ENCODE measurements around the gene RANBP17.

Gene RANBP17

GRCh38 chr5:171323806-171324632, 462.2 kb downstream of the RANBP17 start:
- H4K20me1 ChIP-seq (ENCODE audit: insufficient read depth, low read length), result no peaks in the 10 kb centered on the region
- peaks cover 59% of the 10 kb centered on the region for H3K27me3 ChIP-seq (ENCODE audit: low read depth, low read length)

DNA sequence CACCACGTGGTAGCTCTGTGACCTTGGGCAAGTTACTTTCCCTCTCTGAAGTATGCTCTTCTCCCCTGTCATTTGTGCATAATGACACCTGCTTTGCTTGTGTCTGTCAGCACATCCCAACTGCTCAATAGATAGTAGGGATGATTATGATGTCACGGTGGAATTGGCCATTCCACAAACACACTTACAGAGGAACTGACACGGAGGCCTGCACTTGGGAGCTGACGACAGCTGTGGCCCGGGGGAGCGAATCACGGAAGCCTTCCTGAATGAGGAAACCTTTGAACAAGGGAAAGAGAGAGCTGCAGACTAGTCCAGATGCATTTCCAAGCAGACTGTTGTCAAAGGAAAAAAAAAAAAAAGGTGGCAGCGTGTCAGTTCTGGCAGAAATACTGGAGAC, 468.2 kb downstream of the RANBP17 start:
- H3K79me2 ChIP-seq (ENCODE audit: low read length), result no peaks in the 10 kb centered on the region
- no peaks in the 10 kb centered on the region for H3K36me3 ChIP-seq (replicated peaks; ENCODE audit: low read depth, low read length)
- TF ChIP-seq CTCF (IDR thresholded peaks at IDR 0.05; ENCODE audit: low read depth, low read length) (no peak), EZH2phosphoT487 (IDR thresholded peaks at IDR 0.05; ENCODE audit: low read depth) (no peak)
- no peaks in the 10 kb centered on the region for H3K4me1 ChIP-seq (ENCODE audit: low read length)
- H3K4me2 ChIP-seq (ENCODE audit: low read length), result no peak overlapping the region
- no peak overlapping the region for H3K4me3 ChIP-seq (ENCODE audit: low read length)
- H3K27ac ChIP-seq (ENCODE audit: low read length), result no peak overlapping the region
- no peaks in the 10 kb centered on the region for H3K9me3 ChIP-seq (ENCODE audit: insufficient read depth, low read length)
- H3K9ac ChIP-seq (ENCODE audit: low read length), result no peak overlapping the region
- no peaks in the 10 kb centered on the region for H4K20me1 ChIP-seq (ENCODE audit: insufficient read depth, low read length)
- H3K27me3 ChIP-seq (ENCODE audit: low read depth, low read length), result peaks cover 15% of the 10 kb centered on the region; the same call in 1 of the 2 replicates
- no peak overlapping the region for H2AFZ ChIP-seq (ENCODE audit: low read depth, low read length)

More at GRCh38 chr5:171323806-171324632, 462.2 kb downstream of the RANBP17 start:
- TF ChIP-seq CTCF (IDR thresholded peaks at IDR 0.05; ENCODE audit: low read depth, low read length), result no peak
- no peak for TF ChIP-seq EZH2phosphoT487 (IDR thresholded peaks at IDR 0.05; ENCODE audit: low read depth)
- Histone ChIP-seq H3K4me3 (ENCODE audit: low read length) (no peak overlapping the region), H3K79me2 (ENCODE audit: low read length) (no peaks in the 10 kb centered on the region), H2AFZ (ENCODE audit: low read depth, low read length) (no peak overlapping the region), H3K9me3 (ENCODE audit: insufficient read depth, low read length) (no peaks in the 10 kb centered on the region), H3K36me3 (replicated peaks; ENCODE audit: low read depth, low read length) (no peaks in the 10 kb centered on the region), H3K4me1 (ENCODE audit: low read length) (peaks cover 8% of the 10 kb centered on the region; the same call in 1 of the 2 replicates), H3K27ac (ENCODE audit: low read length) (no peak overlapping the region), H3K9ac (ENCODE audit: low read length) (no peak overlapping the region), H3K4me2 (ENCODE audit: low read length) (no peak overlapping the region)

DNA sequence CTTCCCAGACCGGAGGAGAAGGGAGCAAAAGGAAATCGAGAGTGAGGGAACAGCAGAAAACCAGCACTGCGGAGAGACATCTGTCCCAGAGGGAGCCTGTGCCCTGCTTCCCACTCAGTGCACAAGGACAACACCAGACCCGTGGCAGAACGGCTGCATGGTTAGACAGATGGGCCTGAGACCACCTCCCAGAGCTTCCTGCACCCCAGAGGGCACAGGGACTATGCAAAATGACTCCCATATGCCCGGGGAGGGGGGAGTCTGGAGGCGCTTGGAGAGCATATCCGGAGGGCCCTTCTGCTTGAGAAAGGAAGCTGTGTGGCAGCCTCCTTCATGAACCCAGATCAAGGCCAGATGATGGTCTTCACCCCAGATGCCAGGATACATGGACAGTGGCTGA, 473.8 kb downstream of the RANBP17 start:
- Histone ChIP-seq H3K9me3 (ENCODE audit: insufficient read depth, low read length) (no peaks in the 10 kb centered on the region), H3K4me3 (ENCODE audit: low read length) (no peak overlapping the region), H3K27me3 (ENCODE audit: low read depth, low read length) (peaks cover 9% of the 10 kb centered on the region), H4K20me1 (ENCODE audit: insufficient read depth, low read length) (no peaks in the 10 kb centered on the region), H3K4me1 (ENCODE audit: low read length) (no peaks in the 10 kb centered on the region), H3K27ac (ENCODE audit: low read length) (no peak overlapping the region), H3K79me2 (ENCODE audit: low read length) (no peaks in the 10 kb centered on the region), H2AFZ (ENCODE audit: low read depth, low read length) (no peak overlapping the region), H3K36me3 (replicated peaks; ENCODE audit: low read depth, low read length) (no peaks in the 10 kb centered on the region), H3K4me2 (ENCODE audit: low read length) (no peak overlapping the region), H3K9ac (ENCODE audit: low read length) (no peak overlapping the region)
- TF ChIP-seq EZH2phosphoT487 (IDR thresholded peaks at IDR 0.05; ENCODE audit: low read depth), result no peak
- no peak for TF ChIP-seq CTCF (IDR thresholded peaks at IDR 0.05; ENCODE audit: low read depth, low read length)

GRCh38 chr5:171336521-171337209, 474.8 kb downstream of the RANBP17 start:
- Histone ChIP-seq H3K79me2 (ENCODE audit: low read length) (no peaks in the 10 kb centered on the region), H3K4me3 (ENCODE audit: low read length) (no peak overlapping the region), H3K4me1 (ENCODE audit: low read length) (no peaks in the 10 kb centered on the region), H3K27me3 (ENCODE audit: low read depth, low read length) (peaks cover 9% of the 10 kb centered on the region), H2AFZ (ENCODE audit: low read depth, low read length) (no peak overlapping the region), H4K20me1 (ENCODE audit: insufficient read depth, low read length) (no peaks in the 10 kb centered on the region), H3K9ac (ENCODE audit: low read length) (no peak overlapping the region), H3K9me3 (ENCODE audit: insufficient read depth, low read length) (no peaks in the 10 kb centered on the region), H3K4me2 (ENCODE audit: low read length) (no peak overlapping the region), H3K36me3 (replicated peaks; ENCODE audit: low read depth, low read length) (no peaks in the 10 kb centered on the region), H3K27ac (ENCODE audit: low read length) (no peak overlapping the region)
- no peak for TF ChIP-seq EZH2phosphoT487 (IDR thresholded peaks at IDR 0.05; ENCODE audit: low read depth)
- no peak for TF ChIP-seq CTCF (IDR thresholded peaks at IDR 0.05; ENCODE audit: low read depth, low read length)

Measured in OCI-LY3 (cell line).